Glutamatergic neuron (in vitro differentiated cells): ENCODE data around the gene ZNF396. TPM values are rescaled to one million over a fixed set of nuclear protein-coding genes. Genes with fewer than 3 reads are reported as not detected.

ENCODE experiments used
- DNase-seq: peaks from one replicate; pipeline ENCODE4 v3.0.0; 2022
- H3K27ac Mint-ChIP-seq: one replicate; pipeline ENCODE4 v1.8.0; 2020; ENCODE audit warnings: mild to moderate bottlenecking, mixed read lengths, inconsistent platforms; ENCODE audit not compliant: unreplicated experiment
- H3K27me3 Mint-ChIP-seq: one replicate; pipeline ENCODE4 v1.8.0; 2020; ENCODE audit warnings: mild to moderate bottlenecking, moderate library complexity, mixed read lengths, inconsistent platforms; ENCODE audit not compliant: unreplicated experiment
- H3K36me3 Mint-ChIP-seq: one replicate; pipeline ENCODE4 v1.8.0; 2020; ENCODE audit warnings: mild to moderate bottlenecking, mixed read lengths, inconsistent platforms; ENCODE audit not compliant: unreplicated experiment
- H3K4me1 Mint-ChIP-seq: one replicate; pipeline ENCODE4 v1.8.0; 2020; ENCODE audit warnings: mild to moderate bottlenecking, low read depth, mixed read lengths, inconsistent platforms; ENCODE audit not compliant: unreplicated experiment
- H3K4me3 Mint-ChIP-seq: one replicate; pipeline ENCODE4 v1.8.0; 2020; ENCODE audit warnings: mild to moderate bottlenecking, mixed read lengths, inconsistent platforms; ENCODE audit not compliant: unreplicated experiment
- H3K9me3 Mint-ChIP-seq: one replicate; pipeline ENCODE4 v1.8.0; 2020; ENCODE audit warnings: mild to moderate bottlenecking, moderate library complexity, mixed read lengths, inconsistent platforms; ENCODE audit not compliant: unreplicated experiment
- total RNA-seq: library from RNA; stranded (reverse); fragmentation: NEBNext Ultra II Directional; extraction: Animal tissue kit (Norgen Biotek cat#: 25700); gene quantifications from one replicate; pipeline ENCODE4 v1.2.1, GENCODE V29; 2021; ENCODE audit not compliant: unreplicated experiment
- TF ChIP-seq, protein P1 (sequence below): fragments of 200-600 bp; sonication (generic); IDR thresholded peaks from one replicate; pipeline ENCODE4 v1.5.0; 2021; ENCODE audit not compliant: partially characterized antibody, unreplicated experiment

Gene ZNF396
- total RNA-seq, 1 donor from 2014 or later, result 2.1 TPM

DNA sequence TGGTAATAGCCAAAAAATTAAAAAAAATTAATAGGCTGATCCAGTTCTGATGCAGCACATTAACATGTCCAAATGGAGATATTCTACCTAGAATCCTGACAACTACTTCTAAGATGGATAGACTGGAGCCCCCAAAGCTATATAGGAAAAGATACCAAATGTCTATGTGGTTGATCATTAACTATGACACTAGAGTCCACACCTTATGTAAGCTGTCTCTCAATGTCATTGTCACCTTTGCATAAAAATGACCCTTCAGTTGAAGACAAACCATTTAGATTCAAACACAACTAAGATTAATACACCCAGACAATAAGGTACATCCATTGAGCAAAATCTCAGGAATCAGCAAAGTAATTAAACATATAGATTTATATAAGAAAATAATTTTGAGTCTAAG lies 14.6 kb downstream of the ZNF396 start:
- TF ChIP-seq, protein P1, sequence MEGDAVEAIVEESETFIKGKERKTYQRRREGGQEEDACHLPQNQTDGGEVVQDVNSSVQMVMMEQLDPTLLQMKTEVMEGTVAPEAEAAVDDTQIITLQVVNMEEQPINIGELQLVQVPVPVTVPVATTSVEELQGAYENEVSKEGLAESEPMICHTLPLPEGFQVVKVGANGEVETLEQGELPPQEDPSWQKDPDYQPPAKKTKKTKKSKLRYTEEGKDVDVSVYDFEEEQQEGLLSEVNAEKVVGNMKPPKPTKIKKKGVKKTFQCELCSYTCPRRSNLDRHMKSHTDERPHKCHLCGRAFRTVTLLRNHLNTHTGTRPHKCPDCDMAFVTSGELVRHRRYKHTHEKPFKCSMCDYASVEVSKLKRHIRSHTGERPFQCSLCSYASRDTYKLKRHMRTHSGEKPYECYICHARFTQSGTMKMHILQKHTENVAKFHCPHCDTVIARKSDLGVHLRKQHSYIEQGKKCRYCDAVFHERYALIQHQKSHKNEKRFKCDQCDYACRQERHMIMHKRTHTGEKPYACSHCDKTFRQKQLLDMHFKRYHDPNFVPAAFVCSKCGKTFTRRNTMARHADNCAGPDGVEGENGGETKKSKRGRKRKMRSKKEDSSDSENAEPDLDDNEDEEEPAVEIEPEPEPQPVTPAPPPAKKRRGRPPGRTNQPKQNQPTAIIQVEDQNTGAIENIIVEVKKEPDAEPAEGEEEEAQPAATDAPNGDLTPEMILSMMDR, result no peak
- H3K27ac Mint-ChIP-seq, result no peak overlapping the region
- H3K27me3 Mint-ChIP-seq, result no peaks in the 10 kb centered on the region
- peaks cover 5% of the 10 kb centered on the region for H3K36me3 Mint-ChIP-seq
- no peak overlapping the region for H3K4me3 Mint-ChIP-seq
- H3K9me3 Mint-ChIP-seq, result peaks cover 4% of the 10 kb centered on the region
- no peak for DNase-seq
- no peaks in the 10 kb centered on the region for H3K4me1 Mint-ChIP-seq

DNA sequence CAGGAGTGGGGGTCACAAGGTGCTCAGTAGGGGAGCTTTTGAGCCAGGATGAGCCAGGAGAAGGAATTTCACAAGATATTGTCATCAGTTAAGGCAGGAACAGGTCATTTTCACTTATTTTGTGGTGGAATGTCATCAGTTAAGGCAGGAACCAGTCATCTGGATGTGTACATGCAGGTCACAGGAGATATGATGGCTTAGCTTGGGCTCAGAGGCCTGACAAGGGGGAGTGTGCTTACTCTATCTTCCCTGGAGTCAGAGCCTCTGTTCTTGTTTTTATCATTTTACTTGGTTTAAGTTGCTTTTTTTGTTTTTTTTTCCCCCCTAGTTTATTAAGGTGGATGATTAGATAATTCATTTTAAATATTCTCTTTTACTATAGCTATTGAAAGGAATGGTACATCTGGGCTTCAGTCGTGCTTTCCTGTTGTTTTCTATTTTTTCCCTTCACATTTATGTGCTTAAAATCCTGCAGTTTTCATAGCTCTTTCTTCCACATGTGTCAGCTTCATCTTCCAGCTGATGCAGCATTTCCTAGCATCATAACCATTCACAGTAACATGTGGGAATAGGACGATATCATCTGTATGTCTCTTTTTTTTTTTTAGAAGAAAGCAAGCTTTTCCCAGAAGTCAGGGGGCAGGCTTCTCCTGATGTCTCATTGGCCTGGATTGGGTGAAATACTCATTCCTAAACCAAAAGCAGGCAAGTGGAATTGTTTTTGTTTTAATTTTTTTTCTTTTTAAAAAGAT lies 15.4 kb downstream of the ZNF396 start:
- no peak for DNase-seq
- Mint-ChIP-seq H3K27me3 (no peaks in the 10 kb centered on the region), H3K4me1 (no peaks in the 10 kb centered on the region), H3K4me3 (no peak overlapping the region), H3K27ac (no peak overlapping the region), H3K36me3 (peaks cover 5% of the 10 kb centered on the region), H3K9me3 (peaks cover 4% of the 10 kb centered on the region)
- TF ChIP-seq, protein P1, result no peak

DNA sequence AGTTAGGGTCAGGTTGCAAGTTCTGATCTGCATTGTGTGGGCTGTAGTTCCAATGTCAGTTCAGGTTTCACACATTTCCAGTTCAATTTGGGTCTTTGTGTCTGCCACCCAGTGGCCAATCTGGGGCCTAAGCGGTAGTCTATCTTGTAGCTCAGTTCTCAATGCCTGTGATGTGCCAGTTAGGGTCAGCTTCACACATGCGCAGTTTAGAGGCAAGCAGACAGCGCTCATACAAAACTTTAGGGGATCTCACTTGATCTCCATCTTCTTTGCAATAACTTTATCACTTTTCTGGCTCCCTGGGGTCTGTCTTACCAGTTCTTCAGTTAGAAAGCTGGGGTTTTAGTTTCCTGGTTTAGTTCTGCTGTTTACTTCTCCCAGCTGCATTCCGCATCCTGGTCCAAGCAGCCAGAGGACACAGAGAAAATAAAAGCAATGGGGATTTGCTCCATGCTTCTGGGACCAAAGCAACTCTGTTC lies 22.0 kb downstream of the ZNF396 start:
- H3K4me3 Mint-ChIP-seq, result no peak overlapping the region

DNA sequence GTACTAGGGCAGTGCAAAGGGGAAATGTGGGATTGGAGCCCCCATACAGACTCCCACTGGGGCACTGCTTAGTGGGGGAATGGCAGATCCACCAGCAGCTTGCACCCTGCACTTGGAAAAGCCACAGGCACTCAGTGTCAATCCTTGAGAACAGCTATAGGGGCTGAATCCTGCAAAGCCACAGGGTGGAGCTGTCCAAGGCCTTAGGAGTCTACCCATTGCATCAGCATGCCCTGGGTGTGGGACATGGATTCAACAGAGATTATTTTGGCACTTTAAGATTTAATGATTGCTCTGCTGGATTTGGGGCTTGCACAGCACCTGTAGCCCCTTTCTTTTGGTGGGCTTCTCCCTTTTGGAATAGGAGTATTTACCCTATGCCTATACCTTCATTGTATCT lies 24.4 kb downstream of the ZNF396 start:
- peaks cover 7% of the 10 kb centered on the region for H3K27me3 Mint-ChIP-seq

More for the DNA sequence above, 22.0 kb downstream of the ZNF396 start:
- peak; percentile 58 for DNase-seq
- Mint-ChIP-seq H3K9me3 (peaks cover 10% of the 10 kb centered on the region), H3K36me3 (peaks cover 12% of the 10 kb centered on the region), H3K4me1 (no peaks in the 10 kb centered on the region), H3K27ac (no peak overlapping the region), H3K27me3 (peaks cover 5% of the 10 kb centered on the region)
- TF ChIP-seq, protein P1, result peak; percentile 57

DNA sequence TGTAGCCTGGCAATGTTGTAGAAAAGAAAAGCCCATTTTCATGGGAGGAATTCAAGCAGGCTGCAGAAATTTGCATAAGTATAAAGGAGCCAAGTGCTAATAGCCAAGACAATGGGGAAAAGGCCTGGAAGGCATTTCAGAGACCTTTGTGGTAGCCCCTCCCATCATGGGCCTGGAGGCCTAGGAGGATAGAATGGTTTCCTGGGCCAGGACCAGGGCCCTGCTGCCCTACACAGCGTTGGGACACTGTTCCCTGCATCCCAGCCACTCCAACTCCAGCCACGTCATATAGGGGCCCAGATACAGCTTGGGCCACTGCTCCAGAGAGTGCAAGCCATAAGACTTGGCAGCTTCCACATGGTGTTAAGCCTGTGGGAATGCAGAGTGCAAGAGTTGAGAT lies 24.9 kb downstream of the ZNF396 start:
- H3K4me1 Mint-ChIP-seq, result no peaks in the 10 kb centered on the region
- peaks cover 7% of the 10 kb centered on the region for H3K27me3 Mint-ChIP-seq
- no peak overlapping the region for H3K27ac Mint-ChIP-seq
- no peak overlapping the region for H3K4me3 Mint-ChIP-seq
- H3K9me3 Mint-ChIP-seq, result peaks cover 10% of the 10 kb centered on the region
- peaks cover 12% of the 10 kb centered on the region for H3K36me3 Mint-ChIP-seq
- TF ChIP-seq, protein P1, result no peak
- DNase-seq, result no peak

More for the DNA sequence above, 24.4 kb downstream of the ZNF396 start:
- Mint-ChIP-seq H3K9me3 (peaks cover 10% of the 10 kb centered on the region), H3K4me3 (no peak overlapping the region), H3K4me1 (no peaks in the 10 kb centered on the region), H3K27ac (no peak overlapping the region), H3K36me3 (peaks cover 12% of the 10 kb centered on the region)
- TF ChIP-seq, protein P1, result no peak
- no peak for DNase-seq
